Parathyroid adenoma (tissue), 2 donors: ENCODE measurements around the gene UBD.

ENCODE experiments used
- H2AFZ ChIP-seq: fragments of 300-600 bp; sonication (generic); one replicate; pipeline ENCODE4 v1.7.0; 2017; ENCODE audit warnings: antibody characterized with exemption, mild to moderate bottlenecking
- H3K27ac ChIP-seq: fragments of 300-600 bp; sonication (generic); one replicate; pipeline ENCODE4 v1.7.0; 2017
- H3K27me3 ChIP-seq: fragments of 300-600 bp; sonication (generic); one replicate; pipeline ENCODE4 v1.7.0; 2017; ENCODE audit warnings: low read length; ENCODE audit not compliant: control insufficient read depth, insufficient read depth
- H3K36me3 ChIP-seq: fragments of 300-600 bp; sonication (generic); one replicate; pipeline ENCODE4 v1.7.0; 2017; ENCODE audit warnings: low read length; ENCODE audit not compliant: control insufficient read depth, insufficient read depth
- H3K4me1 ChIP-seq: fragments of 300-600 bp; sonication (generic); one replicate; pipeline ENCODE4 v1.7.0; 2017; ENCODE audit warnings: control low read depth
- H3K4me2 ChIP-seq: fragments of 300-600 bp; sonication (generic); one replicate; pipeline ENCODE4 v1.7.0; 2017; ENCODE audit warnings: low read length
- H3K4me3 ChIP-seq: fragments of 300-600 bp; sonication (generic); one replicate; pipeline ENCODE4 v1.7.0; 2017; ENCODE audit warnings: low read depth, low read length
- H3K79me2 ChIP-seq: fragments of 300-600 bp; sonication (generic); one replicate; pipeline ENCODE4 v1.7.0; 2017; ENCODE audit warnings: control low read depth
- H3K9ac ChIP-seq: fragments of 300-600 bp; sonication (generic); one replicate; pipeline ENCODE4 v1.7.0; 2017; ENCODE audit warnings: mild to moderate bottlenecking
- H3K9me3 ChIP-seq: fragments of 300-600 bp; sonication (generic); one replicate; pipeline ENCODE4 v1.7.0; 2017; ENCODE audit warnings: low read length; ENCODE audit not compliant: control insufficient read depth
- CTCF ChIP-seq: fragments of 300-600 bp; sonication (generic); IDR thresholded peaks from one replicate; pipeline ENCODE4 v1.7.0; 2017; ENCODE audit warnings: antibody characterized with exemption, mild to moderate bottlenecking
- donor health status: primary hyperparathyroidism.

Gene UBD

GRCh38 chr6:29584821-29585220 is 25.3 kb upstream of the UBD start, which contains the start of gene OR2H2:
TSS of gene OR2H2 (plus strand) at chr6:29585121. CDS start at chr6:29587945, 2,824 bp downstream.
- no peak for TF ChIP-seq CTCF

GRCh38 chr6:29577544-29577943 is 18.0 kb upstream of the UBD start:
- no peak overlapping the region for H2AFZ ChIP-seq
- no peaks in the 10 kb centered on the region for H3K27me3 ChIP-seq
- H3K4me3 ChIP-seq = no peak overlapping the region
- no peak overlapping the region for H3K4me2 ChIP-seq
- H3K9me3 ChIP-seq = no peaks in the 10 kb centered on the region
- TF ChIP-seq CTCF = no peak
- H3K27ac ChIP-seq = no peak overlapping the region
- H3K4me1 ChIP-seq = no peaks in the 10 kb centered on the region
- H3K9ac ChIP-seq = no peak overlapping the region
- H3K79me2 ChIP-seq = no peaks in the 10 kb centered on the region
- no peaks in the 10 kb centered on the region for H3K36me3 ChIP-seq

More at GRCh38 chr6:29584821-29585220, 25.3 kb upstream of the UBD start, which contains the start of gene OR2H2:
- Histone ChIP-seq H3K36me3 (no peaks in the 10 kb centered on the region), H3K9ac (no peak within 1 kb of the TSS), H3K4me3 (no peak within 1 kb of the TSS), H3K79me2 (no peaks in the 10 kb centered on the region), H2AFZ (no peak within 1 kb of the TSS), H3K4me2 (no peak within 1 kb of the TSS), H3K4me1 (no peaks in the 10 kb centered on the region), H3K9me3 (no peaks in the 10 kb centered on the region), H3K27me3 (no peaks in the 10 kb centered on the region), H3K27ac (no peak within 1 kb of the TSS)

GRCh38 chr6:29576056-29576455 is 16.5 kb upstream of the UBD start:
- H3K79me2 ChIP-seq = no peaks in the 10 kb centered on the region
- H3K4me3 ChIP-seq = no peak overlapping the region
- H3K9ac ChIP-seq = no peak overlapping the region
- H3K27ac ChIP-seq = no peak overlapping the region
- TF ChIP-seq CTCF = no peak
- H3K27me3 ChIP-seq = no peaks in the 10 kb centered on the region
- H2AFZ ChIP-seq = no peak overlapping the region
- H3K4me1 ChIP-seq = no peaks in the 10 kb centered on the region
- no peak overlapping the region for H3K4me2 ChIP-seq
- H3K9me3 ChIP-seq = no peaks in the 10 kb centered on the region
- no peaks in the 10 kb centered on the region for H3K36me3 ChIP-seq

GRCh38 chr6:29567991-29568390 is 8.5 kb upstream of the UBD start:
- H3K9ac ChIP-seq = no peak overlapping the region
- H3K27me3 ChIP-seq = no peaks in the 10 kb centered on the region
- no peak overlapping the region for H2AFZ ChIP-seq
- H3K9me3 ChIP-seq = no peaks in the 10 kb centered on the region
- no peak overlapping the region for H3K4me2 ChIP-seq
- no peaks in the 10 kb centered on the region for H3K4me1 ChIP-seq
- no peaks in the 10 kb centered on the region for H3K79me2 ChIP-seq
- H3K4me3 ChIP-seq = no peak overlapping the region
- H3K27ac ChIP-seq = no peak overlapping the region
- no peak for TF ChIP-seq CTCF
- H3K36me3 ChIP-seq = no peaks in the 10 kb centered on the region

GRCh38 chr6:29567541-29567940 is 8.0 kb upstream of the UBD start:
- H3K4me1 ChIP-seq = no peaks in the 10 kb centered on the region
- no peak overlapping the region for H3K27ac ChIP-seq
- no peak overlapping the region for H3K4me2 ChIP-seq
- no peak for TF ChIP-seq CTCF
- no peaks in the 10 kb centered on the region for H3K36me3 ChIP-seq
- H2AFZ ChIP-seq = no peak overlapping the region
- no peak overlapping the region for H3K9ac ChIP-seq
- H3K79me2 ChIP-seq = no peaks in the 10 kb centered on the region
- no peaks in the 10 kb centered on the region for H3K27me3 ChIP-seq
- H3K4me3 ChIP-seq = no peak overlapping the region
- no peaks in the 10 kb centered on the region for H3K9me3 ChIP-seq
